D721Med (cell line): ENCODE data around the gene GPR139.

Source experiments
- DNase-seq: peaks from one replicate; pipeline ENCODE4 v3.0.0; 2011; ENCODE audit warnings: low spot score; ENCODE audit not compliant: insufficient read length
- FAIRE-seq: peaks from 2 replicates; lab custom pipeline; 2011; peaks lifted over from hg19 to GRCh38; lab: Jason Lieb, UNC
- TF ChIP-seq, protein P1 (sequence below): IDR thresholded peaks from 2 replicates; pipeline ENCODE4 v1.5.1; 2012; ENCODE audit warnings: mild to moderate bottlenecking, control low read depth; ENCODE audit not compliant: insufficient read depth; ENCODE audit errors: missing control alignments

The GPR139 gene

DNA sequence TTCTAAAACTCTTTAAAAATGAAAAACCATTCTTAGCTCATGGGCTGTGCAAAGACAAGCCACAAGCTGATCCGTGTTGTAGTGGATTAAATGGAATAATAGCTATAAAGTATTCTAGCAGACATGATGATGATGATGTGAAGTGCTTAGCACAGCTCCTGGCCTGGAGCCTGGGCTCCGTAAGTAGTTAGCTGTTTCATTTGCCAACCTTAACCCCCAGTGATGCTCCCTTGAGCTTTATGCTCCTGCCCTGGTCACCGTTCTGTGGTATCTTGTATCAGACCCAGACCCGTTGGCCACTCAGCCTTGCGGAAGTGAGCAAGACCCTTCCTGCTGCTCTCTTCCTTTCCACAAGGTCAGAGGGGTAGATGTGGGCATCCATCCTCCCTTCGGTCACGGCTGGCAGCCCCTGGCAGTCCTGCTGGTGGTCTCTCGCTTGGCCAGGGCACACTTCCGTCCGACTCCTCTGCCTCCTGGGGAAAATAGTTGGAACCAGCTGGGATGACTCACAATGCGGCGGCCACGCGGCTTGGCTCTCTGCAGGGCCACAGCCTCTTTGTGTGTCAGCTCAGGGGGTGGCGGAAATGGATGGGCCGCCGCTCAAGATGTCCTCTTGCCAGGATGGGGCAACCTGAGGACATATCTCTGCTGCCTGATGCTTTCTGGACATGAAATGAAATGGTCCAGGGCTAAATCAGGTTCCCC lies 79.1 kb downstream of the GPR139 start:
- TF ChIP-seq, protein P1, sequence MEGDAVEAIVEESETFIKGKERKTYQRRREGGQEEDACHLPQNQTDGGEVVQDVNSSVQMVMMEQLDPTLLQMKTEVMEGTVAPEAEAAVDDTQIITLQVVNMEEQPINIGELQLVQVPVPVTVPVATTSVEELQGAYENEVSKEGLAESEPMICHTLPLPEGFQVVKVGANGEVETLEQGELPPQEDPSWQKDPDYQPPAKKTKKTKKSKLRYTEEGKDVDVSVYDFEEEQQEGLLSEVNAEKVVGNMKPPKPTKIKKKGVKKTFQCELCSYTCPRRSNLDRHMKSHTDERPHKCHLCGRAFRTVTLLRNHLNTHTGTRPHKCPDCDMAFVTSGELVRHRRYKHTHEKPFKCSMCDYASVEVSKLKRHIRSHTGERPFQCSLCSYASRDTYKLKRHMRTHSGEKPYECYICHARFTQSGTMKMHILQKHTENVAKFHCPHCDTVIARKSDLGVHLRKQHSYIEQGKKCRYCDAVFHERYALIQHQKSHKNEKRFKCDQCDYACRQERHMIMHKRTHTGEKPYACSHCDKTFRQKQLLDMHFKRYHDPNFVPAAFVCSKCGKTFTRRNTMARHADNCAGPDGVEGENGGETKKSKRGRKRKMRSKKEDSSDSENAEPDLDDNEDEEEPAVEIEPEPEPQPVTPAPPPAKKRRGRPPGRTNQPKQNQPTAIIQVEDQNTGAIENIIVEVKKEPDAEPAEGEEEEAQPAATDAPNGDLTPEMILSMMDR, result no peak
- no peak for DNase-seq
- FAIRE-seq, result no peak

DNA sequence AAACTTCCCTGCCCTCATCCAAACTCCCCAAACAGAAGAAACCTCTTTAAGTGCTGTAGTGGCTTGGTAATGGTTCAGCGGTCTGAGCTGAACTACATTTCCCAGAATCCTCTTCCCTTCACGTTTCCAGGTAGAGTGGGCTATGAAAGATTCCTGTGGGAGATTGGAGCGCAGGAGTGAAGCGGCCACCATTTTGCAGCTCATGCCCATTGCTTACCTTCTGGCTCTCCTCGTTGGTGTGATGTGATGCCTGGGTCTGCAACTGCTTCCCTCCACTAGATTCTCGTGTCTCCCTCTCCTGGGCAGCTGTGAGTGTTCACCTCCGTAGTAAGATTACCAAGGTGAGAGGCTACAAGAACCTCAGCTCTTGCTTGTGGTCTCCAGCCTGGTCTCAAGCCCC lies 82.1 kb downstream of the GPR139 start:
- FAIRE-seq, result no peak
- no peak for DNase-seq
- TF ChIP-seq, protein P1, result no peak

DNA sequence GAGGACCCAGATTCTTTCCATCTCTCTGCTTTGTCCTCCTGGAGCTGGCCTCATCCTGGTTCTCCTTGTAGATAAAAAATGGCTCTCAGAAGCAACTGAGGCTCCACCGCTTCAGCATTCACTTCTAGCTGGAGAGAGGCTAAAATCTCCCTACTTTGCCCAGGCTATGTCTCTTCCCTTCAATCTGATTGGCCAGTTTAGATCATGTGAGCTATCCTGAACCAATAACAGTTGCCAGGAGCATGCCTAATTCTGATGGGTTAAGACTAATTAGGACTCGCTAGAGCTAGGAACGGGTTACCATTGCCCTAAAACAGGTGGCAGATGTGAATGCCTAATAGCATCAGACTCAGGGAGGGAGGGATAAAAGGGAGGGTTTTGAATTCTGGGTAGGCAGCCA lies 89.6 kb downstream of the GPR139 start:
- DNase-seq (no peak), FAIRE-seq (no peak)
- TF ChIP-seq, protein P1, result no peak
